K562 (cell line): ENCODE measurements around the gene PSMD8. TPM values are rescaled to one million over a fixed set of nuclear protein-coding genes. Genes with fewer than 3 reads are reported as not detected.

Experiments used
- BHLHE40 ChIP-seq: IDR thresholded peaks from 2 replicates; pipeline ENCODE4 v1.6.1; 2011; ENCODE audit warnings: low read length, improper control_type of control experiment
- BRD9 ChIP-seq: fragments of 450-650 bp; IDR thresholded peaks from 2 replicates; pipeline ENCODE4 v1.6.1; 2018; ENCODE audit warnings: low read depth; ENCODE audit not compliant: partially characterized antibody
- GTF3C2 ChIP-seq: IDR thresholded peaks from 3 replicates; pipeline ENCODE4 v1.6.1; 2011; ENCODE audit warnings: borderline replicate concordance, mild to moderate bottlenecking, moderate library complexity; ENCODE audit not compliant: insufficient read length; ENCODE audit errors: extremely low read depth
- IRF1 ChIP-seq: sonication (generic); formaldehyde crosslinking; IDR thresholded peaks from 2 replicates; pipeline ENCODE4 v1.8.0; 2022; ENCODE audit warnings: missing genetic modification reagents, mild to moderate bottlenecking, borderline replicate concordance
- RBM17 ChIP-seq: fragments of 200-400 bp; formaldehyde crosslinking; IDR thresholded peaks from 2 replicates; pipeline ENCODE4 v1.6.1; 2017; ENCODE audit warnings: low read depth, mild to moderate bottlenecking, low read length, borderline replicate concordance
- UBTF ChIP-seq, 2 experiments: IDR thresholded peaks; 2 replicates each; pipeline ENCODE4 v1.6.1; 2012; ENCODE audit warnings: improper control_type of control experiment in 2 of 2, low read depth in 2 of 2, low read length in 2 of 2, borderline replicate concordance in 1 of 2
- ZBTB40 ChIP-seq, 2 experiments: fragments of 450-650 bp in 1 of 2; sonication (generic) in 1 of 2; formaldehyde crosslinking in 1 of 2; IDR thresholded peaks; 2 replicates each; pipeline versions ENCODE4 v1.7.1 to v1.9.0; 2016 to 2022; ENCODE audit warnings: inconsistent platforms in 1 of 2, mild to moderate bottlenecking in 1 of 2, missing genetic modification reagents in 1 of 2
- polyA plus RNA-seq, 8 experiments: library from polyadenylated mRNA; depleted of rRNA in 4 of 8; stranded (reverse) in 5 of 8; unstranded in 3 of 8; fragments of >200 nt; fragmentation: Nextera tagmentation in 2 of 8; fragmentation: Illumina TruSeq in 1 of 8; extraction: Ambion mirVana in 2 of 8; extraction: Trizol in 1 of 8; gene quantifications; 2 replicates each; pipeline versions ENCODE4 v1.2.1 to v1.2.3, GENCODE V29; 2011 to 2014; ENCODE audit warnings: inconsistent platforms in 1 of 8, missing spikeins in 1 of 8
- total RNA-seq, 7 experiments: library from RNA; depleted of rRNA in 6 of 7; stranded (reverse); fragments of >200 nt in 6 of 7; fragmentation: Illumina TruSeq in 2 of 7; extraction: Trizol in 2 of 7; gene quantifications; 2 replicates each; pipeline versions ENCODE4 v1.2.1 to v1.2.3, GENCODE V29; 2011 to 2021; ENCODE audit warnings: low replicate concordance in 1 of 7

Gene PSMD8
- total and polyA plus RNA-seq, 9 of the 15 experiments (the other 6 are each of a cell fraction or from before 2014, with no cell fraction given) = 130 to 583 (median 315) TPM

- no peak for TF ChIP-seq ZBTB40 (IDR thresholded peaks at IDR 0.05)
- TF ChIP-seq ZBTB40 (CRISPR knock-in tag; IDR thresholded peaks at IDR 0.05) = no peak
- no peak for TF ChIP-seq GTF3C2
- no peak for TF ChIP-seq BHLHE40
- TF ChIP-seq IRF1 (CRISPR knock-in tag) = no peak
- TF ChIP-seq RBM17 = no peak
- 0 out of 4 replicates have a peak, but pooled peaks of 1 of the 2 experiments have one; percentile 29 for TF ChIP-seq UBTF (IDR thresholded peaks at IDR 0.05; ENCODE audit: borderline replicate concordance in 1 of 2, low read depth in 2 of 2, low read length in 2 of 2)
- no peak for TF ChIP-seq BRD9
These were observed 13.4 kb downstream of the PSMD8 start, which contains the start of gene GGN (continued) for GRCh38 chr19:38387550-38388348.
